IMR-90 (cell line): ENCODE measurements around the gene TSACC.

Experiments used
- CEBPB ChIP-seq: IDR thresholded peaks from 2 replicates; pipeline ENCODE4 v1.6.1; 2012; ENCODE audit warnings: low read depth, low read length, improper control_type of control experiment
- MXI1 ChIP-seq: IDR thresholded peaks from 2 replicates; pipeline ENCODE4 v1.6.1; 2012; ENCODE audit warnings: low read depth, mild to moderate bottlenecking, low read length, moderate library complexity, borderline replicate concordance
- NFE2L2 ChIP-seq: fragments of 150-350 bp; IDR thresholded peaks from 2 replicates; pipeline ENCODE4 v1.6.1; 2016; ENCODE audit warnings: low read depth, mild to moderate bottlenecking, low read length
- POLR2A ChIP-seq: IDR thresholded peaks from 2 replicates; pipeline ENCODE4 v1.6.1; 2012; ENCODE audit warnings: mild to moderate bottlenecking, low read depth, low read length
- RCOR1 ChIP-seq: IDR thresholded peaks from 2 replicates; pipeline ENCODE4 v1.6.1; 2012; ENCODE audit warnings: mild to moderate bottlenecking, low read length, improper control_type of control experiment; ENCODE audit not compliant: insufficient replicate concordance
- TF ChIP-seq, protein P1 (sequence below): conservative IDR thresholded peaks from 2 replicates; pipeline ENCODE4 v1.5.1; 2012; ENCODE audit warnings: mild to moderate bottlenecking, low read depth, low read length, improper control_type of control experiment
- TF ChIP-seq, protein P2 (sequence below): fragments of 150-350 bp; IDR thresholded peaks from 2 replicates; pipeline ENCODE4 v1.6.1; 2016; ENCODE audit warnings: low read depth, mild to moderate bottlenecking, low read length, moderate library complexity, borderline replicate concordance
- TF ChIP-seq, protein P3 (sequence below): fragments of 150-350 bp; IDR thresholded peaks from 2 replicates; pipeline ENCODE4 v1.6.1; 2017; ENCODE audit warnings: mild to moderate bottlenecking, antibody characterized with exemption, low read length, low read depth

DNA sequence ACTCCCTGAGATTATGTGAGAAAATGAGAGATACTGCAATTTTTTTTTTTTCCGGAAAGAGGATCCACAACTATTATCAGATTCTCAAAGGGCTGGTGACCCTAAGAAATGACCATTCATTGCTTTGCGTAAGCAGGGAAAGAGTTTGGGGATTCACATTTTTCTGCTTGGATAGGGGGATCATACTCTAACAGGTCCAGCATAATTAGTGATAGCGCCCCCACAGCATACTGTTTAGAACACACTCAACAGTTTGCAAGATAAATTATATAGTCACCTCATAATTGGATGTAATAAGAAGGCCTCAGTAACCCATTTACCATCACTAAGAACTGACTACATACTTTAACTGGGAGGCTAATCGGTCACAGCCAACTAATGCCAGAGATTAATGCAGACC is 2.1 kb upstream of the TSACC start:
- TF ChIP-seq, protein P1, sequence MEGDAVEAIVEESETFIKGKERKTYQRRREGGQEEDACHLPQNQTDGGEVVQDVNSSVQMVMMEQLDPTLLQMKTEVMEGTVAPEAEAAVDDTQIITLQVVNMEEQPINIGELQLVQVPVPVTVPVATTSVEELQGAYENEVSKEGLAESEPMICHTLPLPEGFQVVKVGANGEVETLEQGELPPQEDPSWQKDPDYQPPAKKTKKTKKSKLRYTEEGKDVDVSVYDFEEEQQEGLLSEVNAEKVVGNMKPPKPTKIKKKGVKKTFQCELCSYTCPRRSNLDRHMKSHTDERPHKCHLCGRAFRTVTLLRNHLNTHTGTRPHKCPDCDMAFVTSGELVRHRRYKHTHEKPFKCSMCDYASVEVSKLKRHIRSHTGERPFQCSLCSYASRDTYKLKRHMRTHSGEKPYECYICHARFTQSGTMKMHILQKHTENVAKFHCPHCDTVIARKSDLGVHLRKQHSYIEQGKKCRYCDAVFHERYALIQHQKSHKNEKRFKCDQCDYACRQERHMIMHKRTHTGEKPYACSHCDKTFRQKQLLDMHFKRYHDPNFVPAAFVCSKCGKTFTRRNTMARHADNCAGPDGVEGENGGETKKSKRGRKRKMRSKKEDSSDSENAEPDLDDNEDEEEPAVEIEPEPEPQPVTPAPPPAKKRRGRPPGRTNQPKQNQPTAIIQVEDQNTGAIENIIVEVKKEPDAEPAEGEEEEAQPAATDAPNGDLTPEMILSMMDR, result no peak
- TF ChIP-seq MXI1, result no peak
- TF ChIP-seq POLR2A, result no peak
- no peak for TF ChIP-seq CEBPB
- no peak for TF ChIP-seq NFE2L2
- TF ChIP-seq, protein P2, sequence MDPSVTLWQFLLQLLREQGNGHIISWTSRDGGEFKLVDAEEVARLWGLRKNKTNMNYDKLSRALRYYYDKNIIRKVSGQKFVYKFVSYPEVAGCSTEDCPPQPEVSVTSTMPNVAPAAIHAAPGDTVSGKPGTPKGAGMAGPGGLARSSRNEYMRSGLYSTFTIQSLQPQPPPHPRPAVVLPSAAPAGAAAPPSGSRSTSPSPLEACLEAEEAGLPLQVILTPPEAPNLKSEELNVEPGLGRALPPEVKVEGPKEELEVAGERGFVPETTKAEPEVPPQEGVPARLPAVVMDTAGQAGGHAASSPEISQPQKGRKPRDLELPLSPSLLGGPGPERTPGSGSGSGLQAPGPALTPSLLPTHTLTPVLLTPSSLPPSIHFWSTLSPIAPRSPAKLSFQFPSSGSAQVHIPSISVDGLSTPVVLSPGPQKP, result no peak
- TF ChIP-seq RCOR1, result no peak
- TF ChIP-seq, protein P3, sequence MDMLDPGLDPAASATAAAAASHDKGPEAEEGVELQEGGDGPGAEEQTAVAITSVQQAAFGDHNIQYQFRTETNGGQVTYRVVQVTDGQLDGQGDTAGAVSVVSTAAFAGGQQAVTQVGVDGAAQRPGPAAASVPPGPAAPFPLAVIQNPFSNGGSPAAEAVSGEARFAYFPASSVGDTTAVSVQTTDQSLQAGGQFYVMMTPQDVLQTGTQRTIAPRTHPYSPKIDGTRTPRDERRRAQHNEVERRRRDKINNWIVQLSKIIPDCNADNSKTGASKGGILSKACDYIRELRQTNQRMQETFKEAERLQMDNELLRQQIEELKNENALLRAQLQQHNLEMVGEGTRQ, result no peak
